CD8-positive, alpha-beta memory T cell (primary cell): Measurements from ENCODE around the gene SMURF1. TPM values are rescaled to one million over a fixed set of nuclear protein-coding genes. Genes with fewer than 3 reads are reported as not detected.

Experiments used
- CTCF ChIA-PET: fragments of 350-600 bp; sonication (Branson Sonifier 250); formaldehyde crosslinking; loops from one replicate; lab custom pipeline; 2021; ENCODE audit warnings: antibody characterized with exemption; lab: Charles Lee
- POLR2A ChIA-PET: fragments of 350-600 bp; sonication (Branson Sonifier 250); formaldehyde crosslinking; loops from one replicate; lab custom pipeline; 2021; ENCODE audit warnings: antibody characterized with exemption; lab: Charles Lee
- DNase-seq, 5 donors: peaks; one replicate each; pipeline versions ENCODE4 v3.0.0 to v3.0.0-alpha.2; 2020 to 2022; ENCODE audit warnings: mixed read lengths in 1 of 5
- H3K27ac ChIP-seq: one replicate; pipeline ENCODE4 v1.7.0; 2013; ENCODE audit warnings: low read depth, mild to moderate bottlenecking, low read length, moderate library complexity
- H3K27me3 ChIP-seq: 2 replicates; pipeline ENCODE4 v1.7.0; 2013; ENCODE audit warnings: low read length, mild to moderate bottlenecking; ENCODE audit not compliant: insufficient read depth, poor library complexity, severe bottlenecking
- H3K36me3 ChIP-seq: 2 replicates; pipeline ENCODE4 v1.7.0; 2013; ENCODE audit warnings: mild to moderate bottlenecking, low read length, moderate library complexity; ENCODE audit not compliant: insufficient read depth
- H3K4me1 ChIP-seq: 2 replicates; pipeline ENCODE4 v1.7.0; 2013; ENCODE audit warnings: mild to moderate bottlenecking, low read length, moderate library complexity; ENCODE audit not compliant: insufficient read depth
- H3K4me3 ChIP-seq: 2 replicates; pipeline ENCODE4 v1.7.0; 2013; ENCODE audit warnings: mild to moderate bottlenecking, low read length
- H3K9me3 ChIP-seq: 2 replicates; pipeline ENCODE4 v1.7.0; 2013; ENCODE audit warnings: mild to moderate bottlenecking, low read length
- H3K27ac Mint-ChIP-seq, 8 donors: one replicate each; pipeline ENCODE4 v1.8.0; 2020 to 2021; ENCODE audit warnings: mixed read lengths in 8 of 8, mild to moderate bottlenecking in 6 of 8, inconsistent platforms in 3 of 8, moderate library complexity in 3 of 8
- H3K27me3 Mint-ChIP-seq, 2 donors: one replicate each; pipeline ENCODE4 v1.8.0; 2020 to 2021; ENCODE audit warnings: mixed read lengths in 2 of 2, mild to moderate bottlenecking in 1 of 2, moderate library complexity in 1 of 2
- H3K36me3 Mint-ChIP-seq, 3 donors: one replicate each; pipeline ENCODE4 v1.8.0; 2020 to 2021; ENCODE audit warnings: mixed read lengths in 3 of 3, inconsistent platforms in 1 of 3, mild to moderate bottlenecking in 1 of 3
- H3K4me1 Mint-ChIP-seq, 3 donors: one replicate each; pipeline ENCODE4 v1.8.0; 2020 to 2021; ENCODE audit warnings: mixed read lengths in 3 of 3, inconsistent platforms in 1 of 3, mild to moderate bottlenecking in 1 of 3
- H3K4me3 Mint-ChIP-seq, 7 donors: one replicate each; pipeline ENCODE4 v1.8.0; 2020 to 2021; ENCODE audit warnings: mixed read lengths in 7 of 7, mild to moderate bottlenecking in 6 of 7, moderate library complexity in 4 of 7, inconsistent platforms in 2 of 7
- H3K9me3 Mint-ChIP-seq, 5 donors: one replicate each; pipeline ENCODE4 v1.8.0; 2020 to 2022; ENCODE audit warnings: mixed read lengths in 5 of 5, mild to moderate bottlenecking in 3 of 5, moderate library complexity in 2 of 5, inconsistent platforms in 1 of 5
- polyA plus RNA-seq: library from polyadenylated mRNA; unstranded; fragments of 300-500 nt; fragmentation: Illumina TruSeq; gene quantifications from one replicate; pipeline ENCODE4 v1.2.3, GENCODE V29; 2021
- total RNA-seq, 2 experiments: library from RNA; stranded (reverse); gene quantifications; one replicate each; pipeline ENCODE4 v1.2.3, GENCODE V29; 2021

SMURF1 gene
- total and polyA plus RNA-seq, 3 experiments from 2014 or later = 2.2 to 14.9 (median 14.8) TPM

DNA sequence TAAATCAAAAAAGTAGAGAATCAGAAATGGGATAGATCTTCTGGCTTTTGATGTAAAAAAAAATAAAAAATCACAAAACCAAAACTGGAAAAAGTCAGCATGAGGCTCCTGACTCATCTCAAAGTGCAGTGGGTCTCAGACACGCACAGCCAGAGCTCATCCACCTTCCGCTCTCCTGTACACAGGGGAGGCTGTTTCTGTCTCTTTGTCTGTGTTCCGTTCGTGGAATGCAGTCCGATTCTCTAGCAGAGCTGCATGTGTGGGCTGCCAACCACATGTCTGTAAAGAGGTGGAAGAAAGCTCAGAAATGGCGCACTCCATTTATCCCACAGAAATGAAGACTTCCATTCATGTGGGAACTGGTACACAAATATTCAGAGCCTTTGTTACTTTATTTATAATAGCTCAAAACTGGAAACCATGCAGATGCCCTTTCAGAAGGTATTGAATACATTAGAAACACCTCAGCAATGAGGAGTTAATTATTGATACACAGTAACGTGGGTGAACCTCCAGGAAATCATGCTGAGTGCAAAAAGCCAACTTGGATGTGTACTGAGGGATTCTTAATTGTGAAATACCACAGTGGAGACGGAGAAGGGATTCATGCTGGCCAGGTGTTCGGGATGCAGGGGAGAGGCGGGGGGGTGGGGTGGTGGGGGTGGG, 142.3 kb downstream of the SMURF1 start:
- no peaks in the 10 kb centered on the region for H3K27me3 Mint-ChIP-seq
- peaks cover 8 to 85% (median 25%) of the 10 kb centered on the region in 3 donors for H3K36me3 Mint-ChIP-seq
- H3K27ac Mint-ChIP-seq = peak overlapping the region in 3 of 8 donors; percentile 23 to 53 (median 42)
- no peaks in the 10 kb centered on the region for H3K9me3 ChIP-seq
- H3K27me3 ChIP-seq = no peaks in the 10 kb centered on the region
- CTCF ChIA-PET = interaction anchor here (2.4 kb wide), 1 partner anchor 11 kb away, joined by 5 read pairs; no protein-coding TSS in a partner anchor
- H3K4me1 Mint-ChIP-seq = peaks cover 0 to 9% (median 0%) of the 10 kb centered on the region in 3 donors
- DNase-seq = no peak
- no peak overlapping the region for H3K4me3 ChIP-seq
- H3K27ac ChIP-seq = no peak overlapping the region
- H3K9me3 Mint-ChIP-seq = no peaks in the 10 kb centered on the region
- H3K36me3 ChIP-seq = peaks cover 31% of the 10 kb centered on the region
- no peak overlapping the region for H3K4me3 Mint-ChIP-seq
- POLR2A ChIA-PET = no interaction called here
- no peaks in the 10 kb centered on the region for H3K4me1 ChIP-seq

DNA sequence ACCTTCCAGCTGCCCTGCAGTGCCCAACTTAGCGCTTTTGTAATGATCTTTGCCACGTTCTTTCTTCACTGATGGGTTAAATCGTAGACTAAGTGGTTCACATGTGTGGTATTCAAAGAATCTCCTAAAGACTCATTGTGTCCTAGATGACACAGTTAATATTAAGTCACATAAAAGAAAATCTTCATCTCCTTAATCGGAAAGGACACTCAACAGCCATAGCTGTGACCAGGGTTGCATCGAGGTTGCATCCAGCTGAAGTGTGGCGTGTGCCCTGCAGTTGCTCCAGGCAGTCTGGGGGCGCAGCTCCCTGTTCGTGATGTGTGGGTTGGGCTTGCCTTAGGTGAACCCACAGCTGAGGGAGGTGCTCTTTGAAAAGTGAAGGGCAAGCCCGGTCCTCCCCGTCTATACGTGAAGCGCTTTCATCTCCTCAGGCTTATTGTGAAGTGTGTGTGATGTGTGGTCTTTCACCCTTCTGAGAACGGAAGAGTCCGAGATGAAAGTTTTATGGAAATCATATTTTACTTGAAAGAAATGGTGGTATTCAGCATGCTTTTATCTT, 142.9 kb downstream of the SMURF1 start:
- CTCF ChIA-PET = interaction anchor here (2.4 kb wide), 1 partner anchor 12 kb away, joined by 5 read pairs; no protein-coding TSS in a partner anchor
- Mint-ChIP-seq H3K4me1 (peaks cover 0 to 9% (median under 1%) of the 10 kb centered on the region in 3 donors), H3K27ac (peak overlapping the region in 4 of 8 donors; percentile 19 to 53 (median 42)), H3K9me3 (no peaks in the 10 kb centered on the region), H3K27me3 (no peaks in the 10 kb centered on the region), H3K4me3 (no peak overlapping the region), H3K36me3 (peaks cover 7 to 85% (median 25%) of the 10 kb centered on the region in 3 donors)
- H3K36me3 ChIP-seq = peaks cover 31% of the 10 kb centered on the region
- H3K27ac ChIP-seq = no peak overlapping the region
- peak in 1 of 5 donors; percentile 22 for DNase-seq
- no peaks in the 10 kb centered on the region for H3K27me3 ChIP-seq
- no peak overlapping the region for H3K4me3 ChIP-seq
- H3K9me3 ChIP-seq = no peaks in the 10 kb centered on the region
- H3K4me1 ChIP-seq = no peaks in the 10 kb centered on the region
- POLR2A ChIA-PET = no interaction called here

DNA sequence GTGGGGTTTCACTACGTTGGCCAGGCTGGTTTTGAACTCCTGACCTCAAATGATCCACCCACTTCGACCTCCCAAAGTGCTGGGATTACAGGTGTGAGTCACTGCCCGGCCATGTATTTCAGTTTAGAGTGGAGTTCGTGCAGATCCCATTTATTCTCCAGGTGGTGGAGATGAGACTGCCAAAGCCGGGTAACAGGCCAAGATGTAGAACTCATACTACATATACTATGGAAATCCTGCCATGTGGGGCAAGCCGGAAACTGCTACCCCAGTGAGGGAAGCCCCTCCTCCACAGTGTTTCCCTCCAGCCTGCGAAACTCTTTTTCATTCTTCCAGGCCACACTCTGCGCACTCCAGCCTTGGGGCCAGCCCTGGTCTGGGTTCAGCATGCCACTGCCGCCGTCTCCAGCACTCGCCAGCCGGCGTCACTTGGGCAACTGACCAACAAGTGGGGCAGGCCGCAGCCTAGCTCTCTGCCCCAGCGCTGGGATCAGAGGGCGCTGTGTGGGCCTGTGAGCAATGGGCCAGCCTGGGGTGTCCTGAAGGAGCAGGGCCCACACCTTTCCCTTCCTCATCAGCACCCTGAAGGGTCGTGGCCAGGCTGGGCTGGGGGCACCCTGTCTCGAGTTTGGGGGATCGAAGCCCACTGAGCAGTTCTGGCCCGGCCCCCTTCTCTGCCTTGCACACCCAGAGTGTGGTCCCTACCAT, 143.6 kb downstream of the SMURF1 start:
- no peak for DNase-seq
- no peak overlapping the region for H3K4me3 ChIP-seq
- no peak overlapping the region for H3K27ac ChIP-seq
- H3K27ac Mint-ChIP-seq = peak overlapping the region in 2 of 8 donors; percentile 19 to 27
- peaks cover 0 to 9% (median 1%) of the 10 kb centered on the region in 3 donors for H3K4me1 Mint-ChIP-seq
- H3K36me3 ChIP-seq = peaks cover 37% of the 10 kb centered on the region
- POLR2A ChIA-PET = no interaction called here
- no peaks in the 10 kb centered on the region for H3K9me3 Mint-ChIP-seq
- H3K4me1 ChIP-seq = no peaks in the 10 kb centered on the region
- CTCF ChIA-PET = interaction anchor here (2.4 kb wide), 1 partner anchor 12 kb away, joined by 5 read pairs; no protein-coding TSS in a partner anchor
- no peaks in the 10 kb centered on the region for H3K9me3 ChIP-seq
- H3K4me3 Mint-ChIP-seq = no peak overlapping the region
- H3K36me3 Mint-ChIP-seq = peaks cover 7 to 85% (median 29%) of the 10 kb centered on the region in 3 donors
- H3K27me3 ChIP-seq = no peaks in the 10 kb centered on the region
- no peaks in the 10 kb centered on the region for H3K27me3 Mint-ChIP-seq

DNA sequence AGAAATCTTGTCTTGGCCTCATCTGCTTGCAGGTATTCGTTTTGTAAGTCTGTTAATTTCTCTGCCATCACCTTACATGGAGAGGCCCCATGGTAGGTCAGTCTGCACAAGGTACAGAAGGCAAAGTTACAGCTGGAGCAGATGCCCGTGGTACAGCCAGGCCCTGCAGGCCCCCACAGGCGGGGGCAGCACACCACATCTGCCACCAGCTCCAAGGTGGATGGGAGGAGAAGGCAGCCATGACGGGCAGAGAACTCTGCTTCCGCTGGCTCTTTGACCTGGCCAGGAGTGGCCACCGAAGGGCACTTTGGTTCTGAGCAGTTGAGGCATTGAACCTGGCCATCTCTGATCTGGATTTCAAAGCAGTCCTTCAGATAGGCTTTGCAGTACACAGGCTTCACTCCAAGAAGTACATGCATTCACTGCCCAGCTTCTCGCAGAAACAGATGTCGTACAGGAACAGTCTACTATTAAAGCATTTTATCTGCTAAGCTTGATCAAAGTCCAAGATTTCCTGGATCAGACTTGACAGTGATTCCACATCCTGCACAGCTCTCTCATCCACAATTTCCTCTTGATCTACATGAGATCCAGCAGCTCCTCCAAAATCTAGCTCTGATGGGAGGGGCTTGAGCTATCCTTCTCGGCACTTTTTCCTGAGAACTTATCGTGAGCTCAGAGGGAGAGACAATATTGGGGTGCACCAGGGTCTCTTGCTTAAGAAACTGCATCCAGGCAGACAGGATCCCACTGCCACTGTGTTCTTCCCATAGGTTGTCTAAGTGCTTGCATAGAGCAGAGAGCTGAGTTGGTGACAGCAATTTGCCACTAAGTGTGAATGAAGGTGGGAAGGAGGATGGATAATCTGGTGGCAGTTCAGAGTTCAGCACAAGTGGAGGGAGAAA, 144.8 kb downstream of the SMURF1 start:
- Mint-ChIP-seq H3K4me3 (no peak overlapping the region), H3K36me3 (peaks cover 0 to 85% (median 28%) of the 10 kb centered on the region in 3 donors), H3K27me3 (no peaks in the 10 kb centered on the region), H3K4me1 (peaks cover 0 to 9% (median 1%) of the 10 kb centered on the region in 3 donors), H3K9me3 (no peaks in the 10 kb centered on the region), H3K27ac (peak overlapping the region in 3 of 8 donors; percentile 43 to 88 (median 68))
- Histone ChIP-seq H3K9me3 (no peaks in the 10 kb centered on the region), H3K27ac (no peak overlapping the region), H3K27me3 (no peaks in the 10 kb centered on the region), H3K36me3 (peaks cover 38% of the 10 kb centered on the region), H3K4me3 (no peak overlapping the region), H3K4me1 (no peaks in the 10 kb centered on the region)
- DNase-seq = peak in 1 of 5 donors; percentile 31
- POLR2A ChIA-PET = no interaction called here
- CTCF ChIA-PET = interaction anchor here (1.0 to 2.4 kb wide), 2 partner anchors 14 to 41 kb away, joined by 5 to 6 read pairs; no protein-coding TSS in a partner anchor

DNA sequence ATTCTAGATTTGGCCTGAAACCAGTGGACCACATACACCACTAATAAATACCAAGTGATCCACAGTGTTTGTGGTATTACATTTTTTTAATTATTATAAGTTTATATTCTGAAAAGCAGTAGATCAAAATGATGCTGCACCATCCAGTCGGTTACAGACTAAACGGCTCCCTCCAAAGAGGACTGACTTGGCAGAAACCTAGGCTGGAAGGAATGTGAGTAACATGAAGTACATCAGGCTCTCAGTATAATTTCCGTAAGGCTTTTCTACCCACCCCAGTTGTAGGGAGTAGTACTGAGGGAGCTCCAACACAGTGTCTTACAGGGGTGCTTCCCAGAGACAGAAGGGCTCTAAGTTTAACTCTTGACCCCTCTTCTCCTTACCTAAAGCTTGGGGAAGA, 146.1 kb downstream of the SMURF1 start:
- peaks cover 0 to 9% (median 1%) of the 10 kb centered on the region in 3 donors for H3K4me1 Mint-ChIP-seq
- peaks cover 42% of the 10 kb centered on the region for H3K36me3 ChIP-seq

DNA sequence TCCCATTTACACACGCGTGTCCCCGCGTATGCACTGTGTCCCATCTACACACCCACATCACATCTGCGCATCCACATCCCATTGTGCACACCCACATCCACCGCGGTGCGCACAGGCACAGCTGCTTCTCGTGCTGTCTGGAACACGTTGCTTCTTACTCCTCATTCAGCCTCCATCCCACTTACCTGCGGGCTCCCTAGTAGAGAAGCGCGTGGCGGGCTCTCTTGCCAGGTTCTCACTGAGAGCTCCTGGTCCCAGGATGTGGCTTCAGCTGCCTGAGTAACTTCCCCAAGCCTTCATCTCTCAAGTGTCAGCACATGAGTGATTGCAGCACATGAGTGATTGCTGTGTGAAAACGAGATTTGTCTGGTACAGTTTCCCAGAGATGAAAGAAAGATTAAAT, 147.8 kb downstream of the SMURF1 start:
- Histone ChIP-seq H3K4me1 (no peaks in the 10 kb centered on the region), H3K27me3 (no peaks in the 10 kb centered on the region), H3K9me3 (no peaks in the 10 kb centered on the region), H3K4me3 (no peak overlapping the region), H3K36me3 (peaks cover 52% of the 10 kb centered on the region), H3K27ac (no peak overlapping the region)
- CTCF ChIA-PET = interaction anchor here (1.0 kb wide), 1 partner anchor 40 kb away, joined by 3 read pairs; no protein-coding TSS in a partner anchor
- no peak for DNase-seq
- Mint-ChIP-seq H3K27me3 (no peaks in the 10 kb centered on the region), H3K4me1 (peaks cover 0 to 4% (median 1%) of the 10 kb centered on the region in 3 donors), H3K36me3 (peaks cover 6 to 85% (median 33%) of the 10 kb centered on the region in 3 donors), H3K9me3 (no peaks in the 10 kb centered on the region), H3K27ac (peak overlapping the region in 2 of 8 donors; percentile 79 to 82), H3K4me3 (peak overlapping the region in 1 of 7 donors; percentile 64)
- POLR2A ChIA-PET = no interaction called here

More for the DNA sequence above, 146.1 kb downstream of the SMURF1 start:
- no peak overlapping the region for H3K4me3 Mint-ChIP-seq
- H3K27ac Mint-ChIP-seq = peak overlapping the region in 1 of 8 donors; percentile 48
- Histone ChIP-seq H3K27me3 (no peaks in the 10 kb centered on the region), H3K4me1 (no peaks in the 10 kb centered on the region), H3K27ac (no peak overlapping the region), H3K9me3 (no peaks in the 10 kb centered on the region), H3K4me3 (no peak overlapping the region)
- H3K27me3 Mint-ChIP-seq = no peaks in the 10 kb centered on the region
- peaks cover 0 to 85% (median 24%) of the 10 kb centered on the region in 3 donors for H3K36me3 Mint-ChIP-seq
- DNase-seq = no peak
- no peaks in the 10 kb centered on the region for H3K9me3 Mint-ChIP-seq
- CTCF ChIA-PET = no interaction called here
- POLR2A ChIA-PET = no interaction called here

DNA sequence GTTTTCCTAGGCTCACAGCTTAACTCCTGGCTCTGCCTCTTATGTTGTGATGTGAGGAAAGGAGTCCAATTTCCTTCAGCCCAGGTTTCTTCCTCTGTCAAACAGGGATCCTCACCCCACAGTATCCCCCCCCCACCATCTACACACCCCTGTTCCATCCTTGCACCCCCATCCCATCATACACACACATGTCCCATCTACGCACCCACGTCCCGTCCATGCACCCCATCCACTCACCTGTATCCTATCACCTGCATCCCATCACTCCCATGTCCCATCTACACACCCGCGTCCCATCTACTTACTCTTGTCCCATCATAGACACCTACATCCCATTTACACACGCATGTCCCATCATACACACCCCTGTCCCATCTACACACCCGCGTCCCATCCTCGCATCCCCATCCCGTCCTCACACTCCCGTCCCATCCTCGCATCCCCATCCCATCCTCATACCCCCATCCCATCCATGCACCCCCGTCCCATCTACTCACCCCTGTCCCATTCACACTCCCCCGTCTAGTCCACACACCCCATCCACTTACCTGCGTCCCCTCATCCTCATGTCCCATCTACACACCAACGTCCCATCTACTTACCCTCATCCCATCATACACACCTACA, 148.3 kb downstream of the SMURF1 start:
- Histone ChIP-seq H3K9me3 (no peaks in the 10 kb centered on the region), H3K27me3 (no peaks in the 10 kb centered on the region), H3K4me1 (no peaks in the 10 kb centered on the region), H3K27ac (no peak overlapping the region), H3K4me3 (no peak overlapping the region), H3K36me3 (peaks cover 52% of the 10 kb centered on the region)
- Mint-ChIP-seq H3K9me3 (no peaks in the 10 kb centered on the region), H3K4me1 (peaks cover 0 to 1% (median 0%) of the 10 kb centered on the region in 3 donors), H3K27me3 (no peaks in the 10 kb centered on the region), H3K36me3 (peaks cover 6 to 85% (median 30%) of the 10 kb centered on the region in 3 donors), H3K27ac (peak overlapping the region in 2 of 8 donors; percentile 79 to 82), H3K4me3 (peak overlapping the region in 1 of 7 donors; percentile 64)
- DNase-seq = no peak
- POLR2A ChIA-PET = no interaction called here
- CTCF ChIA-PET = interaction anchor here (1.0 kb wide), 1 partner anchor 40 kb away, joined by 3 read pairs; no protein-coding TSS in a partner anchor
